HUES6 (cell line): Measurements from ENCODE around the gene NBAS.

Source experiments
- H3K27ac ChIP-seq: 2 replicates; pipeline ENCODE4 v1.7.0; 2013; ENCODE audit warnings: low read depth, mild to moderate bottlenecking, low read length, inconsistent platforms
- H3K27me3 ChIP-seq: 2 replicates; pipeline ENCODE4 v1.6.1; 2013; ENCODE audit warnings: low read length; ENCODE audit not compliant: control insufficient read depth, insufficient read depth
- H3K36me3 ChIP-seq: 2 replicates; pipeline ENCODE4 v1.6.1; 2013; ENCODE audit warnings: low read length; ENCODE audit not compliant: control insufficient read depth, insufficient read depth
- H3K4me1 ChIP-seq: 2 replicates; pipeline ENCODE4 v1.6.1; 2013; ENCODE audit warnings: low read length; ENCODE audit not compliant: control insufficient read depth, insufficient read depth
- H3K4me3 ChIP-seq: 2 replicates; pipeline ENCODE4 v1.5.1; 2013; ENCODE audit warnings: low read depth, low read length
- H3K9ac ChIP-seq: one replicate; pipeline ENCODE4 v1.6.1; 2013; ENCODE audit warnings: mild to moderate bottlenecking, low read length
- H3K9me3 ChIP-seq: 2 replicates; pipeline ENCODE4 v1.6.1; 2013; ENCODE audit warnings: low read depth, low read length; ENCODE audit not compliant: control insufficient read depth, insufficient read depth

The NBAS gene

GRCh38 chr2:15127876-15128275 lies 433.3 kb downstream of the NBAS start:
- Histone ChIP-seq H3K36me3 (no peaks in the 10 kb centered on the region), H3K9me3 (peaks cover 21% of the 10 kb centered on the region), H3K9ac (no peak overlapping the region), H3K4me3 (no peak overlapping the region), H3K4me1 (peaks cover 23% of the 10 kb centered on the region; the same call in 1 of the 2 replicates), H3K27me3 (no peaks in the 10 kb centered on the region), H3K27ac (no peak overlapping the region)

GRCh38 chr2:15127301-15127700 lies 433.8 kb downstream of the NBAS start:
- H3K27me3 ChIP-seq = no peaks in the 10 kb centered on the region
- H3K9ac ChIP-seq = no peak overlapping the region
- peaks cover 23% of the 10 kb centered on the region; the same call in 1 of the 2 replicates for H3K4me1 ChIP-seq
- H3K9me3 ChIP-seq = peaks cover 22% of the 10 kb centered on the region
- H3K36me3 ChIP-seq = no peaks in the 10 kb centered on the region
- no peak overlapping the region for H3K27ac ChIP-seq
- no peak overlapping the region for H3K4me3 ChIP-seq

GRCh38 chr2:15126373-15126772 lies 434.8 kb downstream of the NBAS start:
- Histone ChIP-seq H3K27ac (no peak overlapping the region), H3K9ac (no peak overlapping the region), H3K4me3 (no peak overlapping the region), H3K4me1 (peaks cover 23% of the 10 kb centered on the region; the same call in 1 of the 2 replicates), H3K9me3 (peaks cover 25% of the 10 kb centered on the region), H3K27me3 (no peaks in the 10 kb centered on the region), H3K36me3 (no peaks in the 10 kb centered on the region)

- Histone ChIP-seq H3K4me3 (no peak overlapping the region), H3K9ac (no peak overlapping the region), H3K9me3 (peaks cover 25% of the 10 kb centered on the region), H3K27ac (no peak overlapping the region), H3K36me3 (no peaks in the 10 kb centered on the region), H3K4me1 (peaks cover 33% of the 10 kb centered on the region), H3K27me3 (no peaks in the 10 kb centered on the region)
Observed at GRCh38 chr2:15122915-15123314, 438.2 kb downstream of the NBAS start.

GRCh38 chr2:15120631-15121030 lies 440.5 kb downstream of the NBAS start:
- H3K27me3 ChIP-seq = no peaks in the 10 kb centered on the region
- H3K9ac ChIP-seq = no peak overlapping the region
- H3K36me3 ChIP-seq = no peaks in the 10 kb centered on the region
- peaks cover 23% of the 10 kb centered on the region for H3K4me1 ChIP-seq
- no peak overlapping the region for H3K4me3 ChIP-seq
- peaks cover 25% of the 10 kb centered on the region for H3K9me3 ChIP-seq
- no peak overlapping the region for H3K27ac ChIP-seq

- Histone ChIP-seq H3K36me3 (no peaks in the 10 kb centered on the region), H3K4me1 (peaks cover 23% of the 10 kb centered on the region), H3K4me3 (no peak overlapping the region), H3K9ac (no peak overlapping the region), H3K9me3 (peaks cover 20% of the 10 kb centered on the region), H3K27ac (no peak overlapping the region), H3K27me3 (no peaks in the 10 kb centered on the region)
Observed at GRCh38 chr2:15119722-15120175, 441.4 kb downstream of the NBAS start.

- Histone ChIP-seq H3K36me3 (no peaks in the 10 kb centered on the region), H3K4me1 (peaks cover 23% of the 10 kb centered on the region), H3K9ac (no peak overlapping the region), H3K4me3 (no peak overlapping the region), H3K9me3 (peaks cover 15% of the 10 kb centered on the region), H3K27me3 (no peaks in the 10 kb centered on the region), H3K27ac (no peak overlapping the region)
Observed at GRCh38 chr2:15117409-15118050, 443.6 kb downstream of the NBAS start.
